Mononuclear cell (primary cell): ENCODE data around the gene EPS8L2. TPM values are rescaled to one million over a fixed set of nuclear protein-coding genes. Genes with fewer than 3 reads are reported as not detected.

Experiments used
- H3K27me3 ChIP-seq: 2 replicates; pipeline ENCODE4 v1.6.0; 2011; ENCODE audit warnings: low read length, control low read depth; ENCODE audit not compliant: insufficient read depth
- H3K4me1 ChIP-seq: 2 replicates; pipeline ENCODE4 v1.5.1; 2011; ENCODE audit warnings: mild to moderate bottlenecking, low read length, control low read depth; ENCODE audit not compliant: insufficient read depth
- H3K4me3 ChIP-seq: 2 replicates; pipeline ENCODE4 v1.5.1; 2011; ENCODE audit warnings: mild to moderate bottlenecking, low read length, moderate library complexity
- H3K9me3 ChIP-seq: 2 replicates; pipeline ENCODE4 v1.5.1; 2011; ENCODE audit warnings: low read depth, mild to moderate bottlenecking, control low read depth, low read length
- total RNA-seq: library from RNA; depleted of rRNA; stranded (reverse); fragments of >200 nt; gene quantifications from one replicate; pipeline ENCODE4 v1.2.3, GENCODE V29; 2012

Gene EPS8L2
- 2.1 TPM for total RNA-seq

DNA sequence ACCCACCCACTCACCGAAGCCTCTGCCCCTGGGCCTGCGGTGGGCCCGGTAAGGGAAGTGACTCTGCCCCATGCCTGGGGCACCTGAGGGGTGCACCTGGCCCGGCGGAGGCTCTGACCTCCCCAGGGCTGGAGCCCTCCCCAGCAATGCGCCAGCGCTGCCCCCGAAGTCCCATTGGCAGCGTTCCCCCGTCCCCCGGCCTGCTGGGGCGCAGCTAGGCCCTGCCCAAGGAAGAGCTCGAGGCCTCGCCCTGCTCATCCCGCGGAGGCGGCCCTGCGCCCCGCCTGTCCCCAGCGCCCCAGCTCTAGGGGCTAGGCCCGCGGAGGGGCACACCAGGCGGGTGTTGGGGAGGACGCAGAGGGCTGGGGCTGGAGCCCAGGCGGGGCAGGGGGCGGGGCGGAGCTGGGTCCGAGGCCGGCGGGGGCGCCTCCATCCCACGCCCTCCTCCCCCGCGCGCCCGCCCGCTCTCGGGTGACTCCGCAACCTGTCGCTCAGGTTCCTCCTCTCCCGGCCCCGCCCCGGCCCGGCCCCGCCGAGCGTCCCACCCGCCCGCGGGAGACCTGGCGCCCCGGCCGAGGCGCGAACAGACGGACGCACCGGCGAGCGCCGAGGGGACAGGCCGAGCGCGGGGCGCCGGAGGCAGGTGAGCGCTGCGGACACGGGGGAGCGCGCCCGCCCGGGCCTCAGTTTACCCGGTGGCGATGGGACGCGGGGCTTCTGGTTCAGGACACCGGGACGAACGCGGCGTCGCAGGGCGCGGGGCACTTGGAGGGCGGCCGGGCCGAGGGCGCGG, at the start of gene EPS8L2:
EPS8L2 (plus strand) TSS at position 586 of the 793 bp plus-strand sequence. CDS start 3,177 bp downstream, outside the sequence.
- Histone ChIP-seq H3K9me3 (no peaks in the 10 kb centered on the region), H3K4me3 (no peak within 1 kb of the TSS), H3K4me1 (peaks cover 14% of the 10 kb centered on the region), H3K27me3 (peaks cover 13% of the 10 kb centered on the region)

DNA sequence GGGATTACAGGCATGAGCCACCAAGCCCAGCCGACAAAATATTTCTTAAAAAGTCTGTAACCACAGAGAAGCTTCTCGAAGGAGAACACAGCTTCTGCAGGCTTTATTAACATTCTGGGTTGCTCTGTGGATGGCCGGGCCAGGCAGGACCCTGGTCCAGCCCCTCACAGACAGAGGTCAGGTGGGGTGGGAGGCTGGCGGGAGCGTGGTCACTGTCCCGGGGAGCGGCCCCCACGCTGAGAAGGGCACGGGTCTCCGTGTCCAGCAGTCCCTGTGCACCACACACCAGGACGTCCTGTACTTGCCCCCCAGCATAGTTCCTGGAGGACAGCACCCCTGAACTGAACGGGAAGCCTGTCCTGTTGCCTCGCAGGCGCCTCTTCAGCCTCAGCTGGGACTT, 49.6 kb upstream of the EPS8L2 start:
- no peaks in the 10 kb centered on the region for H3K4me1 ChIP-seq
- H3K27me3 ChIP-seq = no peaks in the 10 kb centered on the region
- H3K9me3 ChIP-seq = no peaks in the 10 kb centered on the region
- H3K4me3 ChIP-seq = no peak overlapping the region

DNA sequence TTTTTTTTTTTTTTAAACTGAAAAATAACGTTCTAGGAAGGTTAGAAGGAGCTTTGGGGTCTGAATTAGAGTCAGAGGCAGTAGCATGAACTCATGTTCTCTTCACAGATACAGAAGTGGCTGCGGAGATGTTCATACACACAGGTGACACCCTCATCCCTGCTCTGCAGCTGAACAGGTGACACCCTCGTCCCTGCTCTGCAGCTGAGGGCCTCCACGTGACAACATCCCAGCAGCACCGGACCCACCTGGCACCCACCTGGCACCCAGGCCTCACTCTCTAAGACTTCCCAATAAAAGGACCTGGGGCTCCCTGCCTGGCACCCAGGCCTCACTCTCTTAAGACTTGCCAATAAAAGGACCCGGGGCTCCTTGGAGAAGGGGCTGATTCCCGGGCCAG, 49.2 kb upstream of the EPS8L2 start:
- no peak overlapping the region for H3K4me3 ChIP-seq
- H3K9me3 ChIP-seq = no peaks in the 10 kb centered on the region
- H3K27me3 ChIP-seq = no peaks in the 10 kb centered on the region
- H3K4me1 ChIP-seq = no peaks in the 10 kb centered on the region

DNA sequence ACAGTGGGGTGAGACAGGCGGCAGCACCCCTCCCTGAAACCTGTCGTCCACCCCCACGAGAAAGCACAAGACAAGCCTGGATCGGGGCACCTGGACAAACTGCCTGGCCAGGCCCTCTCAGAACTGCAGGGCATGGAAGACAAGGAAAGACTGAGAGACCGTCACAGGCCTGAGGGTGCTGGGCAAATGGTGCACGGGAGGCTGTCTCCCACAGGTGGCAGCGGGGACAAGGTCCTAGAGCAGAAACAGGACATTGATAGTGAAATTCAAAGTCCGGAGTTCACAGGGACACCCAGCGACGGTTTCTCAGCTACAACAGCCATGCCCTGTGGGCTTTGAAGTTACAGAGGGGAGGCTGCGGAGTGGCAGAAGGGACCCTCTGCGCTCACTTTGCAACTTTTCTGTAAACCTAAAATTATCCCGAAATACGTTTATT, 48.3 kb upstream of the EPS8L2 start:
- Histone ChIP-seq H3K27me3 (no peaks in the 10 kb centered on the region), H3K9me3 (no peaks in the 10 kb centered on the region), H3K4me1 (no peaks in the 10 kb centered on the region)

DNA sequence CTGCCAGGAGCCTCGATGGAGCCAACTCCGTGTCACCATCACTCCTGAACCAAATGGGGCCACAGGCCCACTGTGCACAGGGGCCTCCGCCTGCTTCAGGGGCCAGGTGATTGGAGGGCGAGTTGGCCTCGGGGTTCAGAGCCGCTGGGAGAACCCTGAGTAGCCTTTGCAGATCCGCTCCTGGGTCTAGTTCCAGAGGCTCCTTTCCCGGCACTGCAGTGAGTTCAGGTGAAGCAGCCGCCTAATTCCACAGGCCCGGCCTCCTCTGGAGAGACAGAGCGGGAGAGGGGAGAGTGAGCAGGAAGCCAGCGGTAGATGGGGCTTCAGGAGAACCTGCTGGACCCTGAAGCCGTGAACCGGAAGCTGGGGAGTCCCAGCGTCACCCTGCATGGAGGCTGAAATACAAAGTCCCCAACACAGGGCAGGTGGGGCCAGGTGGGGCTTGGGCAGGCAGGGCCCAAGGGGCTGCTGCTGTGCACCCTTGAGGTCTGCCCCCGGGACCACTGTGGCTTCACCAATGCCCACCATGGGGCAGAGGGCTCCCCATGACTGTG, 46.4 kb upstream of the EPS8L2 start:
- Histone ChIP-seq H3K9me3 (no peaks in the 10 kb centered on the region), H3K4me1 (no peaks in the 10 kb centered on the region), H3K27me3 (no peaks in the 10 kb centered on the region), H3K4me3 (no peak overlapping the region)

More for the DNA sequence above, 48.3 kb upstream of the EPS8L2 start:
- no peak overlapping the region for H3K4me3 ChIP-seq

DNA sequence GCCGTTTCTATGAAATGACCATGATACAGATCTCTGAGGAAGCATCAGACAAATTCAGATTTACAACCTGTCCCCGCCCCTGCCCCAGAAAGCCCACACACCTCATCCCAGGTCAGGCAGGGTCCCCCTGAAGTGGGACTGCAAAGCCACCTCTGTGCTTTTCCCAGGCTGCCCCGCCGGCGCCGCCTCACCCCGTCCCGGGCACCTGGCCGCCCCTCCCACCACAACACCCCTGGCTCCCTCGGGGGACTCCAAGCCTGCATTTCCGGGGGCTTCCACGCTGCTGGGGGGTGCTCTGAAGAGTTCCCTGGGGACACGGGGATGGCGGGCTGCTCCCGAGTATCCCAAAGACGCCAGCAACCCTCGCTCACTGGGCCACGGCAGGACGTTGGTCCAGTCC, 45.8 kb upstream of the EPS8L2 start:
- H3K27me3 ChIP-seq = no peaks in the 10 kb centered on the region
- H3K9me3 ChIP-seq = no peaks in the 10 kb centered on the region
- no peaks in the 10 kb centered on the region for H3K4me1 ChIP-seq
- no peak overlapping the region for H3K4me3 ChIP-seq

DNA sequence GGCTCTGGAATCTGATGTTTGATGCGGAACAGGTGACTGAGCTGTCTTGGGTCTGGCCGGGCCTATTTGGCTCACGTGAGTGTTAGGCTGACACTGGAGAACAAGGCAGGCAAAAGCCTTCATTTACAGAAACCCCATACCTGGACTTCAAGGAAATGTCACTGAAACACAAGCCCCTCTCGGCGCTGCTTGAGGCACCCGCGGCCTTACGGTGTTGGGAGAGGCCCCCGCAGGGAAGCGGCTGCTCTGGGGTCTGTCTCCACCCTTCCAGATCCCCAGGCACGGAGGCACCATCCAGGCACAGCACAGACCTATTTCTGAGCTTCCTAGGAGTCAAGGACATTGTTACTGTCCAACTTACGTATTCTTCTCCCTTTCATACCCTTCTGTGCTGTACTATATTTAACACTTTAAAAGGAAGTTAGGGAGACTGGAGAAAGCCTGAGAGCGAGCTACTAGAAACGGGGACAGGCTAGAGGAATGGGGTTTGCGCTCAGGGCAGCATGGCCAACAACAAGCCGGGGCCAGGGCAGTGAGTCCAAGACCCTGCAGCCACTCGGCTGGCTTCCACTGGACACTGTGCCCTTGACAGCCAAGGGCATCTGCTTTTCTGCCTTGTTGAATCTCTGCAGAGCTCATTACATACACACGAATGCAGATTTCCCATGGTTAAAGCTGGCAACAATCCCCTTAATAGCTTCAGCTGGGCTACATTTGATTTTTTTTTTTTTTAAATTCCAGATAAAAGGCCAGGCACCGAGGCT, 45.2 kb upstream of the EPS8L2 start:
- H3K27me3 ChIP-seq = no peaks in the 10 kb centered on the region
- no peaks in the 10 kb centered on the region for H3K9me3 ChIP-seq
- no peak overlapping the region for H3K4me3 ChIP-seq
- no peaks in the 10 kb centered on the region for H3K4me1 ChIP-seq

DNA sequence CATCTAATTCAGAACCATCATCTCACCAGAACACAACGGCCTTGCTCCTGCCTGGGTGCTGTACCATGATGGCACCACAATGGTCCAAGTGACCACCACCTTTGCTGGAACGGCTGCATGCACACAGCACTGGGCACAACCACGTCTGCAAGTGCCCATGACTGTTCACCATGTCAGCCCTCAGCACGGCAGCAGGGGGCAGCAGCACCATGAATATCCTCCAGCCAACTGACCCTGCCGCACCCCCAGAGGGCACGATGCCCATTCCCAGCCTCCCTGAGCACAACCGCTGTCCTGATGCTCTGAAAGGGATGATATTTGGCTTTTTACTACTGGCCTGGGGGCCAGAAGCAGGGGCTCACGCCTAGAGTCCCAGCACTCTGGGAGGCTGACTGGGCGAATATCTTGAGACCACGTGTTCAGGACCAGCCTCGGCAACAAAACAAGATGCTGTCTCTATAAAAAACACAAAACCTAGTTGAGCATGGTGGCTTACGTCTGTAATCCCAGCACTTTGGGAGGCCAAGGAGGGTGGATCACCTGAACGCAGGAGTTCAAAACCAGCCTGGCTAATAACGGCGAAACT, 43.2 kb upstream of the EPS8L2 start:
- Histone ChIP-seq H3K4me1 (no peaks in the 10 kb centered on the region), H3K9me3 (no peaks in the 10 kb centered on the region), H3K27me3 (no peaks in the 10 kb centered on the region), H3K4me3 (no peak overlapping the region)

DNA sequence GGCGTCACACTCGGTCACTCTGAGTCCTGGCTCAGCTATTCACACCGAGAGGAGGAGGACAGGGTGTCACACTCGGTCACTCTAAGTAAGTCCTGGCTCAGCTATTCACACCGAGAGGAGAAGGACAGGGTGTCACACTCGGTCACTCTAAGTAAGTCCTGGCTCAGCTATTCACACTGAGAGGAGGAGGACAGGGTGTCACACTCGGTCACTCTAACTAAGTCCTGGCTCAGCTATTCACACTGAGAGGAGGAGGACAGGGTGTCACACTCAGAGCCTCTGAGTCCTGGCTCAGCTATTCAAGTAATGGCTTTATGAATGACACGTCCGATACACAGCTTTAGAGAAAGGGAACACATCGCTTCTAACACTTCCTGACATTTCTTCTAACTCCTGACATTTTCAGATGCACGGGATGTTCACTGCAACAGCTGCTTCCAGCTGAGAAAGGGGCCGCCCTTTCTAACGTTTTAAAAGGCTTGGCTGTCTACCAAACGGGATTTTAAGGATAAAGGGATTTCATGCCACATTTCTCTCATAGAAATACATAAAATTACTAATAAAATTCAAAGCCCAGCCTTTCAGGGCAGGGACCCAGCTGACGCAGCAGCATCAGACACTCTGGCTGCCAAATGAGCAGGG, 40.8 kb upstream of the EPS8L2 start:
- Histone ChIP-seq H3K4me3 (no peak overlapping the region), H3K27me3 (no peaks in the 10 kb centered on the region), H3K4me1 (no peaks in the 10 kb centered on the region), H3K9me3 (no peaks in the 10 kb centered on the region)

DNA sequence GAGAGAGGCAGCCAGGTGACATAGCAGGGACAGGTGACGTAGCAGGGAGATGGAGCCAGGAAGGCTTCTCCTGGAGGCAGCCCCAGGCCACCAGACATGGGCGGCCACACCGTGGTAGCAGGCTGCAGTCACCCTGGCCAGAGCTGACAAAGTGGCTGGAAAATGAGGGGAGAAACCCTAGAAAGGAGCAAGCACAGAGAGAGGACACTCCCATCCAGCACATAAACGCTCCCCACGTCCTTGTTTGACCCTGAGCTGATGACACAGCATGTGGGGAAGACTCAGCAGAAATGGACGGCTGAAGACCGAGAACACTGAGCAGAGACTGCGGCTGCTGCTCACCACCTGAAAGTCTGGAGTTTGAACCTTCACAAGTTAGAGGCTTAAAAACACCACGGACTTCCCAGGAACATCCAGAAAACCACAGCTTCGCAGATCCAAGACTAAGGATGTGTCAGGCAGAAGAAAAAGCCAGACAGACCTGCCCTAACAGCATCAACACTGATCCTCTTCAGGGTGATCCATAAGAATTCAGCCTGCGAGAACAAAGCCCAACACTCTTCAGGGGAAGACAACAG, 40.2 kb upstream of the EPS8L2 start:
- Histone ChIP-seq H3K4me3 (no peak overlapping the region), H3K9me3 (no peaks in the 10 kb centered on the region), H3K4me1 (no peaks in the 10 kb centered on the region), H3K27me3 (no peaks in the 10 kb centered on the region)

DNA sequence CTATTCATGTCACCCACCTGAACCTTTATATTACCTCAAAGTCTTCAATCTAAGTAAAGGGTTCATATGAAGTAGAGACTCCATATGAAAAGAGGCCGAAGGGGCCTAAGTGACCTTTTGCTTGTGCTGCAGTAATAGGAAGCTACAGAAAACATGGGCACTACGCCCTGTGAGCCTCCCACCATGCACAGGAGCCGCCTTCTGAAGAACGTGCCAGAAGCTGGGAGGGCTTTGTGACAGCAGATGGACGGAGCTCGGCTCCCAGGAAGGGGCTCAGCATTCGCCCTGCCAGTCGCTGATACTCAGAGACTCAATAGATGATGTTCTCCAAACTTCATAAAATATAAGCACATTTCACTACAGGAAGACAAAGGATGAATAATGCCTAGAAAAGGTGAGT, 32.2 kb upstream of the EPS8L2 start:
- Histone ChIP-seq H3K27me3 (no peaks in the 10 kb centered on the region), H3K9me3 (no peaks in the 10 kb centered on the region), H3K4me3 (no peak overlapping the region), H3K4me1 (no peaks in the 10 kb centered on the region)

DNA sequence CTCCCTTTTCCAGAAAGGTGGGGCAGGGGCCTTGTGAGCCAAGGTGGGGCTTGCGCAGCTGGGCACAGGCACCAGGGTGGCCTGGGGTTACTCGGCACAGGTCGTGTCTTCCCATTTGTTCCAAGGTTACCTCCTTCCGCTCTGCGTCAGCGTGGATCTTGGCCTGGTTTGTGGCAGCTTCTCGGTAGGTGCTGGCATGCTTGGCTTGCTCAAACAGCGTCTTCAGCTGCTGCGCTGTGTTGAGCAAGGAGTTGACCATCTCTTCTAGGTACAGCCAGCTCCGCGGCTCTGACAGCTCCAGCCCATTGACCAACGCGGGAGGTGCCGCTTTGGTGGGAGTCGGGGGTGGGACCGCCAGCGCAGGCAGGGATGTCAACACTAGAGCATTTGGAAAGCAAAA, 31.6 kb upstream of the EPS8L2 start:
- no peak overlapping the region for H3K4me3 ChIP-seq

DNA sequence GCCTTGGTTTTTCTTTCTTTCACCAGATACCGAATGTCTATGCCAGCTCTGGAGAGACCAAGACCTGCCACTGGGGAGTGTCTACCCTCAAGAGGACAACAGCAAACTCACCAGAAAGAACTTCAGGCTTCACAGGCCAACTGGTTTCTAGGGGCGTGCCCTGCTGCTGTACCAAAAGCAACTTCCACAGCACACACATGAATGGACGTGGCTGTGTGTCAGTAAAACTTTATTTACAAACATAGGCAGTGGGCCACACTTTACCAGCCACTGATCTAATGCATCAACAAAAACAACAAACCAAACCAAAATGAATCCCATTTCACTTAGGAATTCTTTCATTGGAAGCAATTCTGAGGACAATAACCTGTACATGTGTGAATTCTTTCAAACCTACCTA, 27.7 kb upstream of the EPS8L2 start:
- H3K4me1 ChIP-seq = no peaks in the 10 kb centered on the region
- no peak overlapping the region for H3K4me3 ChIP-seq
- no peaks in the 10 kb centered on the region for H3K27me3 ChIP-seq
- H3K9me3 ChIP-seq = no peaks in the 10 kb centered on the region

More for the DNA sequence above, 31.6 kb upstream of the EPS8L2 start:
- H3K27me3 ChIP-seq = no peaks in the 10 kb centered on the region
- H3K9me3 ChIP-seq = no peaks in the 10 kb centered on the region
- H3K4me1 ChIP-seq = no peaks in the 10 kb centered on the region
